GM18499 (cell line): ENCODE data around the gene CCDC85C.

Experiments
- ATAC-seq: cut with Tn5 transposase; IDR thresholded peaks from one replicate; pipeline ENCODE4 v1.9.1; 2021; ENCODE audit warnings: moderate number of reproducible peaks; ENCODE audit not compliant: insufficient read depth, unreplicated experiment

Gene CCDC85C

GRCh38 chr14:99562856-99563748 lies 40.9 kb downstream of the CCDC85C start:
- ATAC-seq = no peak

DNA sequence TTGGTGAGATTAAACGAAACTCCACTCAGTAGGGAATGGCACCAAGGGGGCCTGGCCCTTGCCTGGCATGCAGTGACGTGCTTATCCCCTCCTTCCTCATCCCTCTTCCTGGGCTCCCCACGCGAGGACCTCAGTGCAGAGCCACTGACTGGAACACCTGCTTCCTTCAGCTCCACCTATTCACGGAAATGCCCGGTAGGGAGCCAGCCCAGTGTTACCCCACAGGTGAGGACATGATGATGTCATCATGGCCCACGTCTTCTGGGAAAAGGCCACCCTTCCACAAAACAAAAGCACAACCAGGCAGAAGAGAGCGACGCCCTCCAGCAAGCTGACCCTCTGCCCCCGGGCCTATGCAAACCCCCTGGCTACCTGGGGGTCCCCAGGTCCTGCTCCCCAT lies 42.1 kb downstream of the CCDC85C start:
- ATAC-seq = no peak

DNA sequence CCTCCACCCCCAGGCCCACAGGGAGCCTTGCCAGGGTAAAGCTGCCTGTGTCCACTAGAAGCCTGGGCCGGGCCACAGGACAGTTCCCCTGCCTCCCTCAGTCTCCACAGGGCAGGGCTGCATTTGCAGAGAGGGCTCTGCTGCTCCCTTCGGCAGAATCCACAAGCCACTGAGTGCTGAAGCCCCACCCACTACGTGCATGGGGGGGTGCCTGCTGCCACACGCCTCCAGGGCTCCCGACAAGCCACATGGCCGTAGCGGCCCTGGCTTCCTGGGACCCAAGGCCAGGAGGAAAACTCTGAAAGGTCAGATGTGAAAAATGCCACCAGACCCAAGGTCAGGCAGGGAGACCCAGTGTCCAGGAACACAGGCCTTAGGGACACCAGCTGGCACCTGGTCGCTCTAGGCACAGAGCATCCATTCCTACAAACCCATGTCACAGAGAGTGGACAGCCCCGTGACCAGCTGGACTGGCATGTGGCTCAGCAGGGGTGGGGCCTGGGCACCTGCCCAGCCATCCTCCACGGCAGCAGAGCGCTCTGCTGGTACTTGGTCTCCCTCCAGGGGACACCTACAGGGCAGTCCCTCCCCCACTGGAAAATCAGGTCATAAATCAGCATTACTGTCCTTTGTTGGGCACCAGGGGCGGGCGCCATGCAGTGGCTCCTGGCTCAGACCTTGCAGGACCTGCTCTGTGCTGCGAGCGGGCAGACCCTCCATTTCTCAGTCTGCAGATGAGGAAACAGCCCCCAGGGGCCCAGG lies 42.9 kb downstream of the CCDC85C start:
- no peak for ATAC-seq

GRCh38 chr14:99560403-99560802 lies 43.6 kb downstream of the CCDC85C start:
- ATAC-seq = no peak

DNA sequence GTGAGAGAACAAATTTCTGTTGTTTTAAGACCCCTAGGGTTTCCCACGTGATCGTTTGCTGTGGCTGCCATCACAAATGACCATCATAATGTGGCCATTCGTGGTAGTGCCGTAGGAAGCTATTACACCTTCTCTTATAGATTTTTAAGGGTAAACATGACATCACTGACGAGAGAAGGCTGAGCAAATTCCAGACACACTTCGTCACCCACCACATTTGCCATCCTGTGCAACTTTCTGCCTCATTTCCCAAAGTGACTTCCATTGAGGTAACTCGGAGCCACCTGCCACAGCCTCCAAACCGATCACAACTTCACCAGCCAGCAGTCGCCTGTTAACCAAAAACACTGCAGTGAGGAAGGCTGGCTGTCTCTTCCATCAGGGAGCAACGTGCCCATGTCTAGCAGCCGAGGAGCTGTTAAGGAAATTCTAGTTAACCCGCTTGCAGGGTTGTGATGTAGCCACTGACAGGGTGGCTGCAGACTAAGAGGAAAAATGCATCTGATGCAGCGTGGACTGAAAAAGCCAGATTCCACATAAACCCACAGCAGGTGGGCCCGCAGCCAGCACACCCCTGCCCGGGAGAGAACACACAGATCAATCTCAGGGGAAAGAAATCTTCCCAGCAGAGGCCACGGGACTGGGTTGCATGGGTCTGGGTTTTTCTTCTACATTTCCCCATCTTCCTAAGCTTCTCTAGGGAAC lies 44.6 kb downstream of the CCDC85C start:
- ATAC-seq = no peak

GRCh38 chr14:99556134-99556791 lies 47.7 kb downstream of the CCDC85C start:
- no peak for ATAC-seq

- no peak for ATAC-seq
Measured at GRCh38 chr14:99554757-99555531, 49.1 kb downstream of the CCDC85C start.

DNA sequence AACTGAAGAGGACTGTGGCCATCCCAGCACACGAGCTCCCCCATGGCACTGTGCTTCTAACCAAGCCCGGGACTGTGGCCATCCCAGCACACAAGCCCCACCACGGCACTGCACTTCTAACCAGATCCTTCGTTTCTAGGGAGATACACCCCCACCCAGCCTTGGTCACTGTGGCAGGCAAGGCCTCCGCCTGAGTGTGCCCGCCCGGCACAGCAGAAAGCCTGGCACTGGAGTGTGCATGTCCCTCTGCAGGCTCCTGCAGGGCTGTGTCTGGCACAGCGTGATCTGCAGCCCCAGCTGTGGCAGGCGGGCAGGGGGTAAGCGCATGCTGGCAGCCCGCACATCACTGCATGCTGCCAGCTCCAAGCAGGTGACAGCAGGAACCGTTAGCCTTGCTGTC lies 49.8 kb downstream of the CCDC85C start:
- no peak for ATAC-seq

GRCh38 chr14:99552572-99553216 lies 51.3 kb downstream of the CCDC85C start:
- no peak for ATAC-seq

- no peak for ATAC-seq
Measured at GRCh38 chr14:99552021-99552553, 51.9 kb downstream of the CCDC85C start.

DNA sequence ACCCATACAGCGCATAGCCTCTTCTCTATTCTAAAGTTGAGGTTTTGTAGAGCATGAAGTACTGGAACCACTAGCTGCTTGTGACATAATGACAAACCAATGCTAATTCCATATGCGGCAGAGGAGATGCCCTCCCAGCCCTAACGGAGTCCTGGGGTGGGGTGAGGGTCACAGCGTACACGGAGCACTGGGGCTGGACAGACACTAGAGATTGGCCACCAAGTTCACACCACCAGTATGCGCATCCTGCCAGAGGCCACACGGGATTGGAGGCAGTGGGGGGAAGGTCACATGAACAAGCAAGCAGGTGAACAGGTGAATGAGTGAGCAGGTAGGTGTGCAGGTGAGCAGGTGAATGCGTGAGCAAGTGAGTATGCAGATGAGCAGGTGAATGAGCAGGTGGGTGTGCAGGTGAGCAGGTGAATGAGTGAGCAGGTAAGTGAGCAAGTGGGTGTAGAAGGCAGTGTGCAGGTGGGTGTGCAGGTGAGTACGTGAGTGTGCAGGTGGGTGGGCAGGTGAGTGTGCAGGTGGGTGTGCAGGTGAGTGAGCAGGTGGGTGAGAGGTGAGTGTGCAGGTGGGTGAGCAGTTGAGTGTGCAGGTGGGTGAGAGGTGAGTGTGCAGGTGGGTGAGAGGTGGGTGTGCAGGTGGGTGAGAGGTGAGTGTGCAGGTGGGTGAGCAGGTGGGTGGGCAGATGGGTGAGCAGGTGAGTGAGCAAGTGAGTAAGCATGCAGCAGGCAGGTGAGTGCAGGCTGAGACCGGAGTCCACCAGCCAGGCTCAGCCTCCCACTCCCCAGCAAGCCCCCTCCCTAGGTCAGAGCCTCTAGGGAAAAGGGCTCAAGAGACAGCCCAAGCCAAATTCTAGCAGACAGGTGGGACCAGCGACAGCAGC lies 52.7 kb downstream of the CCDC85C start:
- ATAC-seq = no peak

- no peak for ATAC-seq
Measured at GRCh38 chr14:99550387-99550992, 53.5 kb downstream of the CCDC85C start.

GRCh38 chr14:99549684-99550083 lies 54.3 kb downstream of the CCDC85C start:
- no peak for ATAC-seq

DNA sequence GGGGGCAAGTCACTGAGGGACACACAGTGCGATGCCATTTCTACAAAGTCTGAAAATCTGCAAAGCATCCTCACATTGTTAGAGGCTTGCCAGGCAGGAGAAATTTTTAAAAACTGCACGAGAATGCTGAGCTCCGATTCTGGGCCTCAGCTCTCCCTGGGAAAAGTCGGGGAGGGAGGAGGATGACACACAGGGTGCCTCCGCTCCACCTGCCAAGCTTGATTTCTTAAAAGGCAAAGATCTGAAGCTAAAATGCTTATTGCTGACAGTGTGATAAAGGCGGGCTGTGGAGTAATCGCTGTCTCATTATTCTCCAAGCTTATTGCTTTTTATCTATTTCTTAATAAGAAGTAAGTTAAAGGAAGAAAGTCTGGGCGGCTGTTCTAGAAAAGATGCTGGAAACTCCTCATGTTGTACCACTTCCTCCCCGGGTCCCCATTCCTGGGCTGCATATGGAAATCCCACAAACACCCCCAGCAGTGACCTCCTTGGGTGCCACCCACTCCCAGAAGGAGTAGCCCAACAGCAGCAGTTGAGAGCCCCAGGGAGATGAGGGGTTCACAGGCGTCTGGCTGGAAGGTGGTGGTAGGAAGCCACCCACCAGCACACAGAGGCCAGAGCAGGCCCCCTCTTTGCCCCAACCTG lies 55.0 kb downstream of the CCDC85C start:
- no peak for ATAC-seq

- no peak for ATAC-seq
Measured at GRCh38 chr14:99548255-99548654, 55.8 kb downstream of the CCDC85C start.

DNA sequence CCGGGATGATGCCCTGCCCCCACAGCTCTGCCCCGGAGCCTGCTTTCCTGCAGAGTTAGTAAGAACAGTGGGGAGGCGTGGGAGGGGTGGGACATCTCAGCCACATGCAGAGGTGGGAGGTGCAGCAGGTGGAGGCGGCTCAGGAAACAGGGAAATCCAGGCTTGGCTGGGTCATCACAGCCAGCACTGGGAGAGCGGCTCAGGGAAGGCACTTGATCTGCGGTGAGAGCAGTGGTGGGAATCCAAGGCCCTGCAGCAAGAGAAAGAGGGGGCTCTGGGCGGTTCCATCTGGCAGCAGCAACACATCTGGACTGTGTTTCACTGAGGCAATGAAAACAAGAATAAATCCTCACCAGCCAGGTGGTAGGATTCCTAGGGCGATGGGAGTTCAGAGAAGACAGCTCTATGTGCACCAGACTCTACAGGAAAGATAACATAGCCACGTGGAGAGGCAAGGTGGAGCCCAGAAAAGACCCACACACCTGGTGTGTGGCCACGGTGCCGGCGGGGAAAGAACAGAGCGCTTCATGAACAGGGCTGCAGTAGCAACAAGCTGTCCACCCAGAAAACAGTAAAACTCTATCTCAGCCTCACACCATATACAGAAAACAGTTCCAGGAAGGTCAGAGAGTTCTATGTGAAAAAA lies 57.6 kb downstream of the CCDC85C start:
- no peak for ATAC-seq

GRCh38 chr14:99545586-99545985 lies 58.4 kb downstream of the CCDC85C start:
- ATAC-seq = no peak
